Measurements from ENCODE around the gene DLG2.

DLG2 gene

DNA sequence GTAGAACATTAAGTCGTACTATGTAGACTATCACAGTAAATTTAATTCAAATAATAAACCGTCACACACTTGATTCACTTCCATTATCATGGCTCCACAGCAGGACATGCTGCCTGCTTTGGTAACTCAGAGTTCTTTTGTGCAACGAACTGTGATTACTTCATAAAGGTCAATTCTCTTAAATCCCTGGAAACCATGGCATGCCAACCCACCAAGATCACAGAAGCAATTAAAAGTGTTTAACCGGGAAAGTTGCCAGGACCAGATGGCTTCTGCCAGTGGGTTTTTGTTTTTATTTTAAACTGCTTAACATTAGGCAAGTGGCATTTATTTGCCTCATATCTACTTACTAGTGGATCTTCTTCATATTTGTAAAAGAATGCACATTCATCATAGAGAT lies 1162.1 kb downstream of the DLG2 start:
- DNase-seq (ENCODE audit: low read depth): no peak

DNA sequence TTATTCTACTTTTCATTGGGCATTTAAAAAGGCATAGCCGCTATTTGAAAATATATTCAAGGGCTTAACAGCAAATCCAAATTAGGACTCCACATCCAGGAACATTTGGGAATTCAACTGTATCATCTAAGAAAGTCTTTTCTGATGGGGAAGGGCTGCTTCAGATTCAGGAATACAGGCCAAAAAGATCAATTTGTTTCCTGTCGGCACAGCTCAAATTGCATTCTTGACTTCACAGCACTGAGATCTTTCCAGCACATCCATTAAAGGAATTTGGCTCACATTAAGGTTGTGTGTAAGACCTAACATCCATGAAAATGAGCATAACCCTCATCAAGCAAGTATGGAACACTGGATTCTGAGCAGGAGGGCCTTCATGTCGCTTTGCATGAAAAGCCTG lies 1171.5 kb downstream of the DLG2 start:
- no peak for DNase-seq (ENCODE audit: low read depth)

DNA sequence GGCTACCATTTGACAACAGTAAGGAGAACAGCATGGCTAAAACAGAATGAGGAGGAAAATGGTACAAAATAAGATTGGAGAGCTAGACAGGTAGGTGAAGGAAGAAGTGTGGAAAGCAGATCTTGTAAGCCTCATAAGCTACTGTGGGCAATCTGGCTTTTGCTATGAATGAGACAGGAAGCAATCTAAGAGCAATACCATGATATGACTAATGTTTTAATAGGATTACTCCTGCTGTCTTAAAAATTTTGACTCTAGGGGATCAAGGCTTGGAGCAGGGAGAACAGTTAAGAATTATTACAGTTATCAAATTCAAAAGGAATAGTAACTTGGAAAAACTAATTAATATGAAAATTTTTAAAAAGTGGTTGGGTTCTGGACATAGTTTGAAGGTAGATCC lies 1174.9 kb downstream of the DLG2 start:
- DNase-seq (ENCODE audit: low read depth): no peak

DNA sequence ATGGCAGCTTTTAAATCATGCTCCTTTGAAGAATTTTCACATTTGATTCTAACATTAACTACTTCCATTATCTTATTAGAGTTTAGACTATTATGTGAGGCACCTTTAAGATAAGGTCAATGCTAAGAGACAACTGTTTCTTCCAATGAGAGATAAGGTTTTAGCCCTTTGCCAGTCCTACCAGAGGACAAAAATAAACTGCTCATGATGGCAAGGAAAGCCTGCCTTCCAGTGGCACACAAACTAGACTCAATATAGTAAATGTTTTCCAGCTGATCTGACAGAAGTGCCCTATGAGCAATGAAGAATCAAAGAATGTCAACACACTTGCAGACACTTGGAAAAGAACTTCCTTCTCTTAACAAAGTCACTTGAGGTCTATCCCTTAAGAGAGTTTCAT lies 1188.6 kb downstream of the DLG2 start:
- DNase-seq (ENCODE audit: low read depth): no peak

DNA sequence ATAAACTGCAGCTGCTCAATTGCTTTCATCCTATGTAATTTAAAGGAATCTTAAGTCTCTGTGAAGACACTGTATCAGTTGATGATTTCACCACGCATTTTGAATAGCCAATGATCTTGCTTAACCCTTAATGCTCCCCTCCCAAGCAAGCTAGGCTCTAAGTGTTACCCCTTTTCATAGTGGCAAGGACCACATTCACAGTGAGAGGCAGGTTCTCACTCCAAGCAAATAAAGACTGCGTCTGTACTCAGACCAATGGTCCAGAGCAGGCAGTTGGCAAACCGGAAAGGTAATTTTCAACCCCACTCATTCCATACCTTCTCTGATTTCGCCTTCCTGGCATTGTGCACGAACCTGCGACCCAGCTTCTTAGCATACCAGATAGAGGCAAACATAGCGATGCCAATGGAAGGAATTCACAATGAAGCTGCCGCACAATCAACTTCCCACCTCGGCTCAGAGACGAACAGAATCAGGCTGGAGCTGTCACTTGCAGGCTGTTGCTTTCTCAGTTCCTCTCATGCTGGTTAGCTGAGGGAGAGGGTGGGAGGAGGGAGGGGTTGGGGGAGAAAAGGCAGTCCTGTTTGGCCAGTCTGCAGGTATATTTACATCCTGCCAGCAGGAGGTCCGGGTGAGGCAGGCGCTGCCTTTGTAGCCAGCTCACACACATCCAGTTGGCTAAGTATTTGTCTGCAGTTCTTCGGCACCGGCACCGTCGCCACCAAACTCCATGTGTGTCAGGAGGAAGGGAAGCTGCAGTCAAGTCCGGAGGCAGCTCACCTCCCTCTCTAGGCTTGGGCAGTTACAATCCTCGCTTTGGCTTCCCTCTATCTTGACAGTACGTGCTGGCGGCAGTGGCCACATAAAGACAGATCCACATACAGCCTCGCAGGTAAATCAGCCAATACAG lies 1189.8 kb downstream of the DLG2 start:
- DNase-seq (ENCODE audit: low read depth): no peak

DNA sequence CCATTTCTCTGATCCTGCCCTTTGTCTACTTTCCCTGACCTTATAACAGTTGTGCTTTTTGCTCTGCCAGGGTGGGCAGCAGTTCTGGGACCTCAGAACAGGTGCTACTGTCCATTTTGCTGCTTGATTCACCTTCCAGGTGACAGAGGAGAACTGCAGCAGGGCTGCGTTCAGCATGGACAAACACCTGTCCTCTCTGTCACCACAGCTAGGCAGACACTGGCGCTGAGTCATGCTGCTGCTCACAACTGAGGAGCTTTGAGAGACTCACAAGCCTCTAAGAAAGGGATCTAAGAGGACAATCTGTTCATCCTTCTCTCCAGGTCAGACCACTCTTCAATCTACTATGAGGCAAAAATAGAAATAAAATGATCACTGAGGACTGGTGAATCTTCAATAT lies 1196.5 kb downstream of the DLG2 start:
- DNase-seq (ENCODE audit: low read depth): no peak

DNA sequence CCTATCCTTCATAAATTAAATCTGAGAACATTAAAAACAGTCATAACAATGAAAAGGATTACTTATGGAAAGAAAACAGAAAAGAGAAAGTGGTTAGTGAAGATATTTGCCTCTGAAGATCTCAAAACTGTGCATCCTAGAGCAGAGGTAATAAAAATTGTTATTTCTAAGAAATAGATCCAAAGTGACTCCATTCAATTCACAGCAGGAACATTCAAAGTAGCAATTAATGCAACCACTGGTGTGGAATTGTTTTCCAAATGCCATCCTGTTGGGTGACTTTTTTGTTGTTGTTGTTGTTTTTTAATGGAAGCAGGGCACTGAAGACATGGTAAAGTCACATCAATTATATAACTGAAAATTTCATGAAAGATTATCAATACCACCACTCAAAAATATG lies 1201.5 kb downstream of the DLG2 start:
- DNase-seq (ENCODE audit: low read depth): no peak

DNA sequence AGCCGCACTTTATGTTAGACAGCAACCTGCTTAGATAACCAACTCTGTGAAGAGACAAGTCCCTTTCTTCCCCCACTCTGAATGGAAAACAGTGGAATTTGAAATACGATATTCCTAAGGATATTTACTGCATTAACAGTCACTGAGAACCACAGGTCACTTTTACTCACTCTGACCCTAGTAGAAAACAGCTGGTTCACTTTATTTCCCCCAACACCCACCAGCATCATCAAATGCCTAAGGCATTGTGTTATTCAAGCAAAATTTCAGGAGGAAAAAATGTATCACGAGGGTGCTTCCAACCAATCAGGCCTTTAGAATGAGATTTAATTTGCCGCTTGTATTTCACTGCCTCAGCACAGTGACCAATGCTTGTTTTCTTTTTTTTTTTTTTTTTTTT lies 1206.9 kb downstream of the DLG2 start:
- no peak for DNase-seq (ENCODE audit: low read depth)

DNA sequence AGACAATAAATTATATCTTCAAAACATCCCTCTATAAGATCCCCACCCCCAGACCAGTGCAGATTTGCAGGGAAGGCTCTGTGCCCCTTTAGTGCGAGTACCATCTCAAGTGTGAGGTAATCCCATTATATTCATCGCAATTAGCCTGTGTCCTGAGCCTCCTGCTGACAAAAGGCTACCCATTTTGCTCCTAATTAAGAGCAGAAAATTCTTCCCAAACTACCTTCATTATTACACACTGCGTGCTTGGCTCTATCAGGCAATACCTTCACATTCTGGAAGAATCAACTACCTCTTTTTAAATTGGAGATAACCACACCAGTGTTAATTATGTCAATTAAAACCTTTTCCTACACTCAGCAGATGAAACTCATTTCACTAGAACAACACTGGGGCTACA lies 1207.5 kb downstream of the DLG2 start:
- no peak for DNase-seq (ENCODE audit: low read depth)

DNA sequence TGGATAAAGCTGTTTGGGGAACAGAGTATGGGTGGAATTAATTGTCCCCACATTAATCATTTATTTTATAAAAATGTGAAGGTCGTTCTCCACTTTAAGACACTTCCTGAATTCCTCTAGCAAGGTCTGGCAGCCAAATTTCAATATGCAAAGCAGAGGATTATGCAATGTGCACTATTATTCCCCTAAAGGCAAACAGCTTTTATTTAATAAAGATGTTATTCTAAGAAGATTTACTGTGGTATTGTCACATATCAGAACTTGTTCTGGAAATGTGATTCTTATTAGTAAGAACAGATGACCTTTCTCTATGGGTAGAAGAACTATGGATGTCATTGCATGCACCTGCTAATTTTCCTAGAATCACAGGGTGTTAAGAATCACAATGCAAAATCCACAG lies 1212.2 kb downstream of the DLG2 start:
- no peak for DNase-seq (ENCODE audit: low read depth)

DNA sequence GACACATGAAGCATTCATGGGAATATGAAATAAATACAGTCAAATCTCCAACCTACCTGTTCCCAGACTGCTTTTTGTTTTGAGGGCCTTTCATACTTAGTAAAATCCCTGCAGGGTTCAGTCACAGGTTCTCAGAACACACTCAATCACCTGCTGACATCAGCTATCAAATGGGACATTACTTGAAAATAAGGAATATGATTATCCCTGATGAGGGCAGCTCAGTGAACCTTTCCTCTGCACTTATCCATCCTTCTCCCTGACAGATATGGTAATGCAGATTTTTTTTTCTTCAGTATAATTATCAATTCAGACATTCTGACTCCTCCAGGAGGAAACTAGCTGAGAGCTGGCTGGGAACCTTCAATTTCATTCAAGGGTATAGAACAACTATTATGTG lies 1213.6 kb downstream of the DLG2 start:
- no peak for DNase-seq (ENCODE audit: low read depth)

DNA sequence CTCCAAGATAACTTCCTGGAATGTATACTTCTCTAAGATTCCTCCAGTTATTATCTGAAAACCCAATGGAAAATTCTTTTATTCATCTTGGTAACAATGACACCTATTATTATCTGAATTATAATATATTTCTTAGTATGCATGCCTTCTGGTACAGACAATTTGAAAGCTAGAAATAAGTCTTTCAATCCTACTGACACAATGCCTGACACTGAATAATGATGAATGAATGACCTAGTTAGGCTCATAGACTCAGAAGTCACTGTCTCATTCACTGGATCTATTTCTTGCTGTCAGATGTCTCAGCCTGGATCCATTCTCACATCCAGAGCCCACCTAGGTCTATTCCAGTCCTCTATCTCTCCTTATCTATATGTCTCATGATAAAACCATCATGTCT lies 1214.3 kb downstream of the DLG2 start:
- no peak for DNase-seq (ENCODE audit: low read depth)

DNA sequence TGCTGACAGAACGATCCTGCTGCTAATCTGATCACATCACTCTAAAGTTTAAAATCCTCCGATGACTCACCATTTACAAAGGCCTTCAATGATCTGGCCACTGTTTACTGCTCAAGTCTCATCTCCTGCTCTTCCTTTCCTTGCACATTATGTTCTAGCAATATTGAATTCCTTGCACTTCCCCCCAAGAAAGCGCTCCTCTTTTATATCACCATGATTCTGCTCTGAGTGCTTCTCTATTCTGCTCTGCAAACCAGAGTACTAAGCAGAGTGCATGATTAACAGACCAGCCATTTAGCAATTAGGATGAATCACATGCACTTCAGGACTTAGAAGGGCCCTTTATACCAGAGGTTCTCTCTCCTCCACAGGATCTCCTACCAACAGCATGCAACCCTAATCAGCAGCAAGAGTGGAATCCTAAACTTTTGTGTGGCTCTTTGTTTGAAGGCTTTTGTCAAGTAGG lies 1218.2 kb downstream of the DLG2 start:
- no peak for DNase-seq (ENCODE audit: low read depth)

DNA sequence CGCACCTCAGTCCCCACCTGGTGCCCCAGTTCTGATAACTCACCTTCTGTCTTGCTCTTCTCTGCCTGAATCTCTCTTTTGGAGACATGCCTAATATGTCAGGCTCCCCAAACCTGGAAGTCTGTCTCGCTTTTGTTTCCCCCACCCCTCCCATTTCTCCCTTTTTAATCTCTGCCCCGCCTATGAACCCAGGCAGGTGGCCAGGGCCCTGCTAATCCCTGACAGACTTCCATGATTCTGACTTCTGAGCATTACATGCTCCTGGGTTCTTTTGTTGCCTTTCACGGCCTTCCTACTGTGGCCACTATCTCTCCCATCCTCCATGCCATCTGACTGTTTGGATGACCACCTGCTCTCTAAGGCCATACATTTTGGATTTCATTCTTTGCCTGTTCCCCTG lies 1220.1 kb downstream of the DLG2 start:
- no peak for DNase-seq (ENCODE audit: low read depth)

DNA sequence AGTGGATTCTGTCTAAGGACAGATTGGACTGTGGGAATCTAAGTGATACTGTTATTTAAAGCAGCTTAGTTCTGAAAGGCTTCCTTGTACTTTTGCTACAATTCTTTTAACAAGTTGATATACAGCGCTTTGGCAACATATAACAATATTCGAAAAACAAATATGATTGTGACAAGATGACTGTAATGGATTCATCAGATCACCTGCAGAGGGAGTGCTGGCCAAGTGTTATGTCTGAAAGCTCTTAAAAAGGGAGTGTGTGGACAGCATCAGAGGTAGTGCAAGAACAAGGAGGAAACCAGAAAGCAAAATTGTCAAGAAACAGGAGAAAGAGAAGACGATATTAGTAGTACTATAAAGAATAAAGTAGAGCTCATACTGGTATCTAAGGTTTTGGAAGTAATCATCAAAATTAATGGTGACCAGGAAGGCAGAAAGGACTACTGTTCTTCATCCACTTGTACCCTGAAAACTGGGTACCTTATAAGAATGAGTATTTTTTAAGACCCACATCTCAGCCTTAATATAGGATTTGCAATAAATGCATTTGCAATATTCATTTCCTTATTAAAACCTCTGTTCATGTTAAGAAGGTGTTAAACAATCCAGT lies 1229.0 kb downstream of the DLG2 start:
- DNase-seq (ENCODE audit: low read depth): no peak

DNA sequence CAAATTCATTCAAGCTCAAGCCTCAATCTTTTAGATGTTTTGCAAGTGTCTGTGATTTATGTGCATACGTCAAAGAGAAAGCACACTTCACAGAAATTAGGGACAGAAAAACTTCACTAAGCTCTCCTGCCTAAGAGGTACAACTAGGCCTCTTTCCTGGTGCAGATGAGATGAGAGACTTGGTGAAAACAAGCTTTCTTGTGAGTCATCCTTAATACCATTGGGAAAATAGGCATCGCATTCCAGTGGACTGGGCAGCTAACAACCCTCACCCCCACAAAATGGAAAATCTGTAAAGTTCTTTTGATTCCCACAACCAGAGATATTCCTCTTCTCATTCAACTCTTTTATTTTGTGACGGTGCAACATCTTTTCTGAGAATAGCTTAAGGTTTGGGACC lies 1230.6 kb downstream of the DLG2 start:
- no peak for DNase-seq (ENCODE audit: low read depth)

DNA sequence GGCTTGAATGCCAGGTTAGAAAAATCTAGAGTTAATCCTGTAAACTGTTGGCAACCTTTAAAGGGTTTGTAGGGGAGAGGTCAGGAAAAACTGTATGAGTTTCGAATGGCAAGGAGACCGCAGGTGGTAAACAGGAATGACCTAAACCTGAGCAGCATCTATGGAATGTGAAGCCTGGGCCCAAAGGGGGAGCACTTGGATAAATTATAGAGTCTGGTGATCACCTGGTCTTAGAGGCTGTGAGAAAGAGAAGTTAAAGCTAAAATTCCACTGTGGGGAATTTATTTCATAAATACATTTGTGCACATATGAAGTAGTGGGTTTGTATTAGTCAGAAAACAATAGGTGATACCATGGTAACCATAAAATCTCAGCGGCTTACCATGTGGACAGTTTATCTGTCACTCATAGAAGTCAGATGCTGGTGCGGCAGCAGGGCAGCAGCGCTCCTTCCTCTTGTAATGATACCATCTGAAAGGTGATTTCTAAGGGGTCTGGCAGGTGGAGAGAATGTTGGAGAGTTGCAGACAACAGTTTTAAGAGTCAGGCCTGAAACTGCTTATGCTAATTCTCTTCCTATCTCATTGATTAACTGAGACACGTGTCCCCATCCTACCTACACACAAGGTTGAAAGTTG lies 1236.6 kb downstream of the DLG2 start:
- no peak for DNase-seq (ENCODE audit: low read depth)

DNA sequence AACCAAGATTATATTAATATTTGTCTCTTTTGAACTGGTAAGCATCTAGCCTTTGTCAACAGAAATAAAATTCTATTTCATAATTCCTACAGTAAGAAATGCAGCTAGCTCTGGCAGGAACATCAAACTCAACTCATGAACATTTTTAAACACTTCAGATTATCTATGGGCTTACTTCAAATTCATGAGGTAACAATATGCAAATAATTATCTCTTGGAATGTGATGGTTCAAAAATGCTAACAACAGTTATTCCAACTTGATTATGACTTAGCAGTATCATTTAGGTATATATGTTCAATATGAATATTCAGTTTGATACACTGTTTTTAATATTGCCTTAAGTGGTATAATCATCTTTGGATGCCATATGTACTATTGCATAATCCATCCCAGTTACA lies 1237.4 kb downstream of the DLG2 start:
- no peak for DNase-seq (ENCODE audit: low read depth)

DNA sequence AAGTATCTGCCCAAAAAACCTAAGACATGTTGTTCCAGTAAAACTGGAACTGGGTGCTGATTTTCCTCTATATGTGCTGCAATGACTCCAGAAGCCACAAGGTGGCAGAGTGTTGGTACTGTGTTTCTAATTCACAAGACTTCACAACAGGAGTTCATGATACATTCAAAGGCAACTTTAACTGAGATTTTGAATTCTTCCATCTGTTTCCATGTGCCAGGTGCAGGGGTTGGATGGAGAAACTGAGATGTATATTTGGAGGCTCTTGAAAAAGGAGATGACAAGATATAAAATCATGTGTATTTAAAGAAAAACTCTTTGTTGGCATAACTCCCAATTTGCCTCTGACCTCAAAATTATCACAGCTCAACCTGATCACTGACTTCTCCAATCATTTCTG lies 1242.4 kb downstream of the DLG2 start:
- DNase-seq (ENCODE audit: low read depth): no peak

DNA sequence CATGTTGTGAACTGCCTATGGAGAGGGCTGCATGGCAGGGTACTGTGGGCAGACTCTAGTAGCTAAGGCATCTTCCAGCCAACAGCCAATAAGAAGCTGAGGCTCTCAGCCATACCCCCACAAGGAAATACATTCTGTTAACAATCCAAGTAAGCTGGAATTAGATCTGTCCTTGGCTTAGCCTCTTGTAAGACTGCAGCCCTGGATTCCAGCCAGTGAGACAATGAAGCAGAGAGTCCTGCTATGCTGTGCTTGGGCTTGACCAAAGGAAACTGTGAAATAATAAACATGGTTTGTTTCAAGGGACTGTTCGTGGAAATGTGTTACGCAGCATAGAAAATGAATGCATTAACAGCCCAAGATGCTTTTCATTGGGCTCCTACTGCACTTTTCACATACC lies 1243.6 kb downstream of the DLG2 start:
- DNase-seq (ENCODE audit: low read depth): no peak

DNA sequence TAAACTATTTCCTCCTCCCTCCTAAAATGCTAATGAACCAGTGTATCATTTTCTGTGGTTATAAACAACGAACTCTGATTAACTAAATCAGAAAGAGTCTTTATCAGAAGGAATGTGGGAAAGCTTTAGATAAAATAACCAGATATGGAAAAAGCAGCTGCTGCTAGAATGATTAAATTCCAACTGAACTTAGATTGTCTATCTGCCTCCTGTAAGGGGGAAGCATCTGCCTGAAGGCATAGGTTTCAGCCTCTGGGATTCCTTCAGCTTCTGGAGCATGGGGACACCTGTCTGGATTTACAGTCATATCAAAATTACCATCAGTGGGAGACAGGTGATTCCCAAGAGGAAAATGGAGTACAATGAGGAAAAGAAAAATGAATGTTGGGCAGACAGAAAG lies 1245.5 kb downstream of the DLG2 start:
- no peak for DNase-seq (ENCODE audit: low read depth)

DNA sequence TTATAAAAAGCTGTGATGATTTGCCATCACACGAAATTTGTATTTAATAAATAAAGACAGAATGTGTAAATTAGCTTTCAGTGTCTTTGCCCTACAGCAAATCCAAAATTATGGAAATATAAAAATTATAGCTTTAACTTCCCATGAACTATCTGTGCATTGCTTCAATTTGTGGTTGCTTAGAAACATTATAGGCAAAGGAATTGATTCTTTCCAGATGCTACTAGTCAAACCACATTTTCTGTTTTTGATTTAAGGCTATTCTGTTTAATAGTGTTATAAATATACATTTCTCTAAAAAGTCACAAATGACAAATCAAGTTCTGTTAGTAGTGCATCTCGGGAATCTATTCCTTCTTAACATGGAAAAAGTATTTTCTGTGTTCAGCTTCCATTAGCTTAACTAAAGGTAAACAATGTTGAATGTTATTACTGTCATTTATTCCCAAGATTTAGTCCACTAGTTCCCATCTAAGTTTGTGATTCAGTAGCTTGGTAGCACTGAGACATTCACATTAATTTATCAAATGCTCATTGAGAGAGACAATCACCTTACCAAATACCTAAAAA lies 1254.7 kb downstream of the DLG2 start:
- no peak for DNase-seq (ENCODE audit: low read depth)

DNA sequence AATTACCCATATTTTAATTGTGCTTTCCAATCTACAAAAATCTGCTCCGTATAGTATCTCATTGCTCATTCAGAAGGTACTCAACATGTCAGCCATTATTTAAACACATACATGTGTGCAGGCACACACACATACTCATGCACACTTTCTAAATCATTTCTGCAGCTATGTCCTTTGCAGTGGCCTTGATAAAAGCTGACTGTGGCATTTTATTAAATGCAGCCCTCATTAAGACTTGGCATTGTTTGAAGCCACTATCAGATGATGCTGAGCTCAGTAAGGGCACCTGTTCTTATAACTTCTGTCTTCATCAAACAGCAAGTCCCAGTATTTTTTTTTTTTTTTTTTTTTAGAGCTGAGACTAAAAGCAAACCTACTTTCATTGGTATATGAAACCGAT lies 1269.1 kb downstream of the DLG2 start:
- DNase-seq (ENCODE audit: low read depth): no peak
